Activated T-cell treated with anti-CD3 and anti-CD28 coated beads, Interleukin-2, amount 50 U/mL, for 24 hours (primary cell): ENCODE measurements around the gene TDRKH.

Experiments used
- DNase-seq: peaks from one replicate; pipeline ENCODE4 v3.0.0-alpha.2; 2020
- H3K27ac Mint-ChIP-seq: 2 replicates; pipeline ENCODE4 v1.8.0; 2020; ENCODE audit warnings: mild to moderate bottlenecking, mixed read lengths
- H3K27me3 Mint-ChIP-seq: 2 replicates; pipeline ENCODE4 v1.8.0; 2020; ENCODE audit warnings: mixed read lengths
- H3K36me3 Mint-ChIP-seq: 2 replicates; pipeline ENCODE4 v1.8.0; 2020; ENCODE audit warnings: low read depth, mixed read lengths
- H3K4me1 Mint-ChIP-seq: 2 replicates; pipeline ENCODE4 v1.8.0; 2020; ENCODE audit warnings: low read depth, mixed read lengths
- H3K4me3 Mint-ChIP-seq: 2 replicates; pipeline ENCODE4 v1.8.0; 2020; ENCODE audit warnings: mild to moderate bottlenecking, moderate library complexity, mixed read lengths
- H3K9me3 Mint-ChIP-seq: 2 replicates; pipeline ENCODE4 v1.8.0; 2020; ENCODE audit warnings: mixed read lengths

TDRKH gene

DNA sequence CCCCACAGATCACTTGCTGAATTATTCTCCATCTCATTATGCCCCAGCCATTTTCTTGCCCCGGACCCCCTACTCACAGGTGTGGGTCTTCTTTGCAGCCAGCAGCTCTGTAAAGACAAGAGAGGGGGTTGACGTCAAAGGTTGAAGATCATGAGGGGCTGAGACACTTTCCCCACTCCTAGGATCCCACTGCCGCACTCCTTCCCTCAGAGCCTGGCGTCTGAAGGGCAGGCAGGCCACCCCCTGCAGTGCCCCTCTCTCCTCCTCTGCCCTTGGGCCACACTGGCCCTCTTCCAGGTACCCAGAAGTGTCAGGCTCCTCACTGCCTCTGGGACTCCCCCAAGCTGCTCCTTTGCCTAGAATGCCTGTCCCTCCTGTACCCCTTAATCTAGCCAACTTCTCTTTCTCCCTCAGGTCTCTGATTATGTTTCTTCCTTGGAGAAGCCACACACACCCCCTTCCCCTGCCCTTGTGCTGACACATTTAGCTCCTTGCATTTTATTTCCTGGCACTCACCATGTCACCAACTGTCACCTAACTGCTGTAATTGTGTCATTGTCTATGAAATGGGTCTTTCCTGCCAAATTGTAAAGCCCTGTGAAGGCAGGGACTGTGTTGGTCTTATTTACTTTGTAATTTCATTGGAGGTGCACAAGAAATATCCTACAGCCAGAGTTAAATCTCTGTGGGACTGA, 39.2 kb upstream of the TDRKH start:
- no peak for DNase-seq
- H3K9me3 Mint-ChIP-seq = no peaks in the 10 kb centered on the region
- H3K4me1 Mint-ChIP-seq = peaks cover 84% of the 10 kb centered on the region
- H3K36me3 Mint-ChIP-seq = no peaks in the 10 kb centered on the region
- peak overlapping the region; percentile 53 for H3K27ac Mint-ChIP-seq
- H3K4me3 Mint-ChIP-seq = peak overlapping the region; percentile 23
- H3K27me3 Mint-ChIP-seq = no peaks in the 10 kb centered on the region

DNA sequence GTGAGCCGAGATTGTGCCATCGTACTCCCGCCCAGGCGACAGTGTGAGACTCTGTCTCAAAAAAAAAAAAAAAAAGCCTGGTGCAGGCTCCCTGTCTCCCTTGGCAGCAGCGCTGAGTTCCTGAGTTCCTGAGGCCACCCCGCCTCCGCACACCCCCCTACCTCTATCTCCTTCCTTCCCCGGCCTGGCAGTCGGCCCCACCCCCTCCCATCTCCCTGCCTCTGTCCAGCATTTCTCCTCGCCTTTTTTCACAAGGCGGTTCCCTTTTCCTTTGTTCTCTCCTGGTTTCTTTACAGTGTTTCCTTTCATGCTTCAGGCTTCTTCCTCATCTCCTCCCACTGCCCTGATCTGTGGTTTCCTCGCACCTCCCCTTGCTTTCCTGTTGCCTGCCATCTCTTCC, 38.6 kb upstream of the TDRKH start:
- no peaks in the 10 kb centered on the region for H3K36me3 Mint-ChIP-seq
- H3K4me3 Mint-ChIP-seq = peak overlapping the region; percentile 23
- H3K4me1 Mint-ChIP-seq = peaks cover 80% of the 10 kb centered on the region
- DNase-seq = no peak
- H3K27ac Mint-ChIP-seq = peak overlapping the region; percentile 53
- H3K27me3 Mint-ChIP-seq = no peaks in the 10 kb centered on the region
- no peaks in the 10 kb centered on the region for H3K9me3 Mint-ChIP-seq

DNA sequence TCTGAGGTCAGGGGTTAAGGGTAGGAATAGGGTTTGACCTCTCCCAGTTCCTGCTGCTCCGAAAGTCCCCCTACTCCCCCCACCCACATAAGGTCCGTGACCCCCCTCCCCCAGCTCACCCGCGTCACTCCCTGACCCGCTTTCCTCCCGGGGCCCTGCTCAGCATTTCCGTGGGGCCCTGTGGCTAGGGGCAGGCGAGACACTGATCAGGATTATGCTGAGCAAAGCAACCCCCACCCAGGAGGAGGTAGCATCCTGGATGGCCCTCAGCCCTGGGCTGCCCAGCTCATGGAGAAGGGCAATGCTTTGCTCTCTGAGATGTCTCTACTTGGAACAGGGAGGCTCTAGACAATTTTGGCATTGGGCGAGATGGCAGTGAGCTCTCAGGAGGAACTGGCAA, 37.6 kb upstream of the TDRKH start:
- Mint-ChIP-seq H3K4me1 (peaks cover 77% of the 10 kb centered on the region), H3K9me3 (no peaks in the 10 kb centered on the region), H3K36me3 (no peaks in the 10 kb centered on the region), H3K27ac (peak overlapping the region; percentile 69), H3K4me3 (peak overlapping the region; percentile 34), H3K27me3 (no peaks in the 10 kb centered on the region)
- DNase-seq = no peak

DNA sequence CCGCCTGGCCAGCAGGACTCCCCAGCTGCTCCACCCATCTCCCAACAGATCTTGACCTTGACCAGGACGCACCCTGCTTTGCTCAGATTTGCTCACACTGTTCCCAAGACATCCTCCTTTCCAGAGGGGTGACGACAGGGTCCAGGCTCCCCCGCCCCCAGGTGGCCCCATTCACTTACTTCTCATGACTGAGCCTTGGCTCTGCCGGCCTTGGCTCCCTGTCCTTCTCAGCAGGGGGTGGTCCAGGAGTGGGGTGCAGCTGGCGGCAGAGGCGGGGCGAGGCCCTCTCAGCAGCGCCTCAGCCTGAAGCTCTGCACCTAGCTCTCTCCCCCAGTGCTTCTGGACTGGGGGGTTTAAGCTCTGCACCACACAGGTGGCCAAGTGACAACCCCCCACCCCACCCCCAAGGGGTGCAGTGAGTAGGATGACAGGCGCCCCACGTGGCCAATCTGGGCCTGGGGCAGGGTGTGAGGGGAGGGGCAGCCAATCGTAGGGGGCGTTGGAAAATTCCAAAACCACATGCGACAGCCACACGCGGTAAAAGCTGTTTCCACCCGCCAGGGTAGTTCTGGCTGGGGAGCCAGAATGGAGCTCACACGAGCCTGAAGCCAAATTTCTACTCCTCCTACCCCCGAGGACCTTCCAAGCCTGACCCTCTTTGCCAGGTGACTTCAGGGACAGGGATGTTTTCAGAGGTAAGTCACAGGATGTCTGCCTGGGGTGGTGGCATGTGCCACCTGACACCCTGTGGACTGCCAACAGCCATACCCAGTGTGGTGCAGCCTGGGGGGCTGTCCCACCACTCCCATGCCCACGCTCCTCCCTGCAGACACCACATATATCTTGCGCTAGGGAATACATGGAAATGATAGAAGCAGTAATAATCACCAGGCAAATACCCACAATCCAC, 35.7 kb upstream of the TDRKH start:
- Mint-ChIP-seq H3K9me3 (no peaks in the 10 kb centered on the region), H3K4me1 (peaks cover 81% of the 10 kb centered on the region), H3K36me3 (no peaks in the 10 kb centered on the region), H3K4me3 (peak overlapping the region; percentile 69), H3K27ac (peak overlapping the region; percentile 76), H3K27me3 (no peaks in the 10 kb centered on the region)
- DNase-seq = peak; percentile 62

DNA sequence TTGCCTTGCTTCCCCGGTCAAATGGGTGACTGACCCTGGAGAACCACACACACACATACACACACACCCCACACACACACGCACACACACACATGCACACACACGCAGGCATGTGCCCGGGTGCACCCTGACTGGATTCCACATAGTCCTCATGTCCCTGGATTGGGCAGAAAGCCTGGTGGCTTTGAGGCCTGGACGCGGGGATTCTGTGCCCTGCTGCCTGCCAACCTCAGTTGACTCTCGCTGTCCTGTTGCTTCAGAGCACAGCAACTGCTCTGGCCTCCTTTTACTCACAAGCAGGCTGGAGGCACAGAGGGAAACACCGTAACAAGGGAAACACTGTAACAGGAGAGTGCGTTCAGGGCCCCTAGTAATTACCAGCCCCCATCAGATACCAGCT, 34.9 kb upstream of the TDRKH start:
- peaks cover 82% of the 10 kb centered on the region for H3K4me1 Mint-ChIP-seq
- H3K27me3 Mint-ChIP-seq = no peaks in the 10 kb centered on the region
- DNase-seq = no peak
- no peaks in the 10 kb centered on the region for H3K36me3 Mint-ChIP-seq
- no peaks in the 10 kb centered on the region for H3K9me3 Mint-ChIP-seq
- peak overlapping the region; percentile 69 for H3K4me3 Mint-ChIP-seq
- peak overlapping the region; percentile 54 for H3K27ac Mint-ChIP-seq

DNA sequence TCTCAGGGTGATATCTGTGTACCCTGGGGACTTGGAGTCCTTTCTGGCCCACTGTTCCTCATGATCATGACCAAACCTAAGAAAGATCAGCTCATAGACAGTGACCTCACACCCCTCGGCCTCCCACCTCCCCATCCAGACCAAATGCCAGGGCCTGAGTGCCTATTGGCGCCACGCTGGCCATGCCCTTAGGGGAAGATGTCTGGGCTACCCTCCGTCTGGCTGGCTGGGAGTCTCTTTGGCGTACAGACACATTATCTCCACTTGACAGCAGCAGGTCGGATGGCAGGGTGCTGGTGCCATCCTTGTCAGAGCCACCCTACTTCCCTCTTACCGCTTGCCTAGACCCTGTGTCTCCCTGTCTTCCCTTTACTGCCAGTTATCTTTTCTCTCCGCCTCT, 32.9 kb upstream of the TDRKH start:
- Mint-ChIP-seq H3K27ac (peak overlapping the region; percentile 4), H3K9me3 (no peaks in the 10 kb centered on the region), H3K4me1 (peaks cover 73% of the 10 kb centered on the region), H3K36me3 (no peaks in the 10 kb centered on the region), H3K27me3 (no peaks in the 10 kb centered on the region), H3K4me3 (peak overlapping the region; percentile 69)
- DNase-seq = no peak

DNA sequence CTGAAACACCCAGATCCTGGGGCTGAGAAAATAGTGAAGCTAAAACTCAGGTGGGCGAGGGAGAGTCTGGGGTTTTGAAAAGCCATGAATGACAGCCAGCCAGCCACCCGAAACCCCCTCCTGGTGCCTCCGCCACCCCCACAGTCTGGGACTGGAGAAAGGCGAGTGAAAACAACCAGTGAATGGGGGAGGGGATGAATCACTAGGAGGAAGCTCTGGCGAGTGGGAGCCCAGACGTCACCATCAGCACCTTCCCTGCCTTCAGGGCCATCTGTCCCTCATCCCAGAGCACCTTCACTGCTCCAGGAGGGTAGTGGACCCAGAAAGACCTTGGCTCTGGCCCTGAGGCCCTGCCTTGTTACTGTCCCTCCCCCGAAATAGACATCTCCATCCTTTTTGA, 32.1 kb upstream of the TDRKH start:
- peaks cover 71% of the 10 kb centered on the region for H3K4me1 Mint-ChIP-seq
- H3K4me3 Mint-ChIP-seq = peak overlapping the region; percentile 69
- H3K9me3 Mint-ChIP-seq = no peaks in the 10 kb centered on the region
- DNase-seq = peak; percentile 69
- peak overlapping the region; percentile 69 for H3K27ac Mint-ChIP-seq
- H3K36me3 Mint-ChIP-seq = no peaks in the 10 kb centered on the region
- H3K27me3 Mint-ChIP-seq = no peaks in the 10 kb centered on the region

DNA sequence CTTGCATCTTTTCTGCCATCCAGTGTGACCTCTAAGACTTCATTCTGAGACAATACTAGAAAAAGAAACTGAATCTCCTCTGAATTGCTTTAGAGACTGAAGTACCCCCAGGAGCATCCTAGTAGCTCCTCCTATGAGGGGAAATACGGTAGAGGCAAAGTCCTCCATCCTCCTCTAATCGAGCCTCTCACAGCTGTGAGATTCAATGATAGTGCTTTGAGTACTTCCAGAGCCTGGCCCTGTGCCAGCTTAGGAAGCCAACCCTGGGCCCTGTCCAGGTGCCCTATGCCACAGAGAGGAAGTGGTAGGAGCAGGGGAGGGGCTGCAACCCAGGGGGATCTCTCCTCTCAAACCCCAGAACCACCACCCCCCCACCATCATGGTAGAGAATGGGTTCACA, 30.6 kb upstream of the TDRKH start:
- Mint-ChIP-seq H3K36me3 (no peaks in the 10 kb centered on the region), H3K4me3 (peak overlapping the region; percentile 36), H3K9me3 (no peaks in the 10 kb centered on the region)

DNA sequence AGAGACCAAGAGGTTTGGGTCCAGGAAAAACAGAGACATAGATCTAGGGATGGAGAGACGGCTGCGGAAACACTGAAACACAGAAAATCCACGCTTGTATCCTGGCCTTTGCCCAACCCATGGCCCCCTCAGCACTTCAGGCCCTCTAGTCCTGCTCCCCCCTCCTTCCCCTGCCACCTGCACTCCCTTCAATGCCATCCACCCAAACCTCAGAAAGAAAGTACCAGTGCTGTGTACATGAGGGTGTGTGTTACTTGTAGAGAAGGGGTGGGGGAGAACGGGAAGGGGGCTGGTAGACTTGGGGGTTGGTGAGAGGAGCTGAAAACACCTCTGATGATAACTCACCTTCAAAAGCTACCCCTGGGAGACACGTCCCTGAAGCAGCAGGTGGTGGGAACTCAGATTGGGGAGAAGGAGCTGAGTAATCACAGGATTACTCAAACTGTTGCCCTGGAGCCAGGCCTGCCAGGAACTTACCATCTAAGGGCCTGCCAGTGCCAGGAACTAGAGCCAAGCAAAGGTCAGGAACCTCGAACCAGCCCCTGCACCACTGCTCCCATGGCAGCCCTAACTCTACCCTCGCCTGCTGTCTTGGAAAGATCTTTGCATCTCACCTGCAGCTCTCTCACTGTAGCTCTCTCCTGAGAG, 29.8 kb upstream of the TDRKH start:
- Mint-ChIP-seq H3K9me3 (no peaks in the 10 kb centered on the region), H3K27ac (peak overlapping the region; percentile 75)
- DNase-seq = no peak

More for the DNA sequence above, 30.6 kb upstream of the TDRKH start:
- Mint-ChIP-seq H3K4me1 (peaks cover 70% of the 10 kb centered on the region), H3K27me3 (no peaks in the 10 kb centered on the region), H3K27ac (peak overlapping the region; percentile 75)
- DNase-seq = no peak

DNA sequence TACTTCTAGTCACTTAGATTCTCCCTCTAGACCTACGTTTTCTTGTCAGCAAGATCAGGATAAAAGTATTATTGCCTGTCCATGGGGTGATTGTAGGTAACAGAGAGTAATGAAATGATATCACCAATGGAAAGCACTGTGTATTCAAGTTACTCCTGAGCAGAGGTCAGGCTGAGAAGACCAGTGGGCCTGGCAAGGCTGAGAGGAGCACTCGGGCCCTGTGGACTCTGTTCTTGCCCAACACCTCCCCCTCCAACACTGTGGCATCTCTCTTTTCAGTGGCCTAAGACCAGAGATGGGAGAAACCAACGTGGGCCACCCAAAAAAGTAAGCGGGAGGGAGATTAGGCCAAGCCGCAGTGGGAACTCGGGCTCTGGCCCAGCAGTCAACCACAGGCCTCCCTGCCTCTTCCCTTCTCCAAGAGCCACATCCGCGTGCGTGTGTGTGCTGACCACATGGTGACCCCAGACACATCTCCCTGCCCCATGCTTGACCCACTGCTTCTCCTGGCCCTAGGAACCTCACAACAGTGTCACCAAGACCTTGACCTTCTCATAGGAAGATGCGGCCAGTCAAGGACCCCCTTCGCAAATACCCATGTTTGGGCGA, 29.0 kb upstream of the TDRKH start:
- Mint-ChIP-seq H3K4me1 (peaks cover 72% of the 10 kb centered on the region), H3K9me3 (no peaks in the 10 kb centered on the region), H3K36me3 (no peaks in the 10 kb centered on the region), H3K27me3 (no peaks in the 10 kb centered on the region), H3K4me3 (no peak overlapping the region), H3K27ac (peak overlapping the region; percentile 75)
- DNase-seq = no peak

More for the DNA sequence above, 29.8 kb upstream of the TDRKH start:
- peaks cover 71% of the 10 kb centered on the region for H3K4me1 Mint-ChIP-seq
- H3K36me3 Mint-ChIP-seq = no peaks in the 10 kb centered on the region
- H3K4me3 Mint-ChIP-seq = peak overlapping the region; percentile 36
- no peaks in the 10 kb centered on the region for H3K27me3 Mint-ChIP-seq

DNA sequence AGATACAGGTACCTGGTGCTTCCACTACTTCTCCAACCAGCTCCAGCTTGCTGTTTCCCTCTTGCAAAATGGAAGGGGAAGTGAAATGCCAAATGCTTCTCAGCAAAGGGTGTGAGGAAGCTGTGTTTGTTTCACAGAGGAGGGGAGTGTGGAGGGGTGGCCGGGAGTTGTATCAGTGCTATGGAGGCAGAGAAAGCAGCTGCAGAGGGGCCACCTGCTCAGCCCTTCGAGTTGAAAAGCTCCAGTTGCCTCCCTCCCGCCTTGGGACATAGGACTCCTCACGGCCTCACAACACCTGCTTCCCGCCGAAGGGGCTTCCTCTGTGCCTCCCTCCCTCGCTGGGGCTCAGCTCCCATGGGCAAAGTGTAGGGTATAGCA, 27.0 kb upstream of the TDRKH start:
- H3K36me3 Mint-ChIP-seq = no peaks in the 10 kb centered on the region
- no peak for DNase-seq
- no peak overlapping the region for H3K4me3 Mint-ChIP-seq
- peaks cover 64% of the 10 kb centered on the region for H3K4me1 Mint-ChIP-seq
- H3K27ac Mint-ChIP-seq = peak overlapping the region; percentile 23
- no peaks in the 10 kb centered on the region for H3K9me3 Mint-ChIP-seq
- no peaks in the 10 kb centered on the region for H3K27me3 Mint-ChIP-seq

DNA sequence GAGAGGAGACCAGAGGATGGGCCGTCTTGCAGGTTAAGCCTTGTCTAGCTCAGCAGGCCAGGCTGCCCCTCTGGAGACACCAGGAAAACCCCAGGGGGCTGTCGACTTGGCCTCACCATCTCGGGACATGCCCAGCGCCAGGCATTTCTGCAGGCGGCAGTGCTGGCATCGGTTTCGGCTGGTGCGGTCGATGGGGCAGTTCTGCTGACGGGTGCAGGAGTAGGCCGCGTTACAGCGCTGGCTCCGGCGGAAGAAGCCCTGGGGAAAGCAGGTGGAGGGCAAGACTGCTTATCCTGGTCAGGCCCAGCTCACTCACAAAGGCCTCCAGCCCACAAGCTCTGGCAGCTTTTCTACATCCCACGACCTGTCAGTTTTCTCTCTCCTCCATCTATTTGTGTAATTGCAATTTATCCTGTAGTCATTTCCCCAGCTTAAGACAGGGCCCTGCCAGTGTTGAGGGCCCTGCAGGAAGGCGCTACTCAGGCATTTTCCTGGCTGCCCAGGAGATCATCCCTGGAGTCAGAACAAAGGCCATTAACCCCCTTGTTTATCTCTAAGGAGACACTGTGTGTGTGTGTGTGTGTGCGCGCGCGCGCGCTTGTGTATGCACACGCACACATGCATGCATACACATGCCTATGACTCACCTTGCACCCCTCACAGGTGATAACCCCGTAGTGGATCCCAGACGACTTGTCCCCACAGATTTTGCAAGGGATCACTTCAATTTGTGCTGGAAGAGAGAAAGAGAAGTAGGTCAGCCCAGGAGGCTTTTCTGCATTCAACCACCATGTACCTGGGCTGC, 26.4 kb upstream of the TDRKH start:
- Mint-ChIP-seq H3K4me1 (peaks cover 59% of the 10 kb centered on the region), H3K27me3 (no peaks in the 10 kb centered on the region), H3K36me3 (no peaks in the 10 kb centered on the region), H3K27ac (no peak overlapping the region), H3K4me3 (no peak overlapping the region), H3K9me3 (no peaks in the 10 kb centered on the region)
- DNase-seq = no peak

DNA sequence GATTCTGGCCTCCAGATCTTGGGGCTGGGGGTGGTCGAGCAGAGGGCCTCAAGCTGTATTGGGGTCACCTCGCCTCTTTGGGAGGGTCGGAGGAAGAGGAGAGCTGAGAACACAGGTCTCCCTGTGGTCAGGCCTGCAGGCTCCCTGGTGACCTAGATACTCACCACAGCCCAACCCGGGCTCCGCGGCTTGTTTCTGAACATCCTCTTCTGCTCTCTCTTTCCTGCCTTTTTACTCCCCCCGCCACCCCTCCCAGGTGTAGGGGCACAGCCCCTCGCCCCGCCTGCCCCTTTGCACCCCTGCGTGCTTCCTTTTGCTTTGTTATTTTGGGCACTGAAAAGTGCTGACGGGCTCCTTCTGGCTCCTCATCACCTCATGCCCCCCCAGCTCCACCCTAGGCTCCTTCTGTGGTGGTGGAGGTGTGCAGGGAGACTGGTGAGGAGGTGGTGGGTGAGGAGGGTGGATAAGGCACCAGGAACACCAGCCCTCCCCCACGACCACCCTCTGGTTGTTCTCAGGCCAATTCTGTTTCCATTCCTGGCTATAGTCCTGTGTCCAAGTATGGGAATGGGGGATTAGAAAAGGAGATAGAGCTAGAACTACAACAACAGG, 25.5 kb upstream of the TDRKH start:
- Mint-ChIP-seq H3K36me3 (no peaks in the 10 kb centered on the region), H3K9me3 (no peaks in the 10 kb centered on the region), H3K4me1 (peaks cover 50% of the 10 kb centered on the region), H3K4me3 (no peak overlapping the region), H3K27me3 (no peaks in the 10 kb centered on the region), H3K27ac (peak overlapping the region; percentile 27)
- DNase-seq = no peak
